Measurements from ENCODE around the gene ATG7.

- TF ChIP-seq CTCF (optimal IDR thresholded peaks at IDR 0.05 in 1 of 3, IDR thresholded peaks at IDR 0.05 in 1 of 3, conservative IDR thresholded peaks at IDR 0.05 in 1 of 3; ENCODE audit: extremely low read depth in 1 of 3, insufficient read depth in 2 of 3, low read length in 3 of 3) (no peak), EZH2 (IDR thresholded peaks at IDR 0.05; ENCODE audit: low read length) (no peak)
Measured at GRCh38 chr3:11392014-11392859, 120.0 kb downstream of the ATG7 start.

Measured in keratinocyte (primary cell).